ENCODE measurements around the gene UCN2. TPM values are rescaled to one million over a fixed set of nuclear protein-coding genes. Genes with fewer than 3 reads are reported as not detected.

Gene UCN2
- total RNA-seq, 1 experiment from 2014 or later, result 1.8 TPM

- intact Hi-C loops (cut with micrococcal nuclease; ENCODE audit: unreplicated experiment) (no loop called here), in situ Hi-C loops (cut with HindIII; ENCODE audit: low pct_unique_long_range_greater_than_20kb, low sequenced_read_pairs) (no loop called here)
- Histone ChIP-seq H3K4me1 (ENCODE audit: control insufficient read depth, insufficient read depth, low read length) (no peaks in the 10 kb centered on the region), H3K36me3 (ENCODE audit: control insufficient read depth, insufficient read depth, low read length) (no peaks in the 10 kb centered on the region), H3K27me3 (ENCODE audit: control insufficient read depth, insufficient read depth, low read length) (no peaks in the 10 kb centered on the region), H3K27ac (ENCODE audit: low read length) (no peak overlapping the region), H3K9me3 (ENCODE audit: control insufficient read depth, insufficient read depth, low read depth, low read length) (no peaks in the 10 kb centered on the region), H3K4me3 (ENCODE audit: low read depth in 2 of 2, low read length in 2 of 2) (no peak overlapping the region)
- no peak for ATAC-seq
- BruUV-seq (replicated peaks), result no TSS peak
- TF ChIP-seq, protein P1, sequence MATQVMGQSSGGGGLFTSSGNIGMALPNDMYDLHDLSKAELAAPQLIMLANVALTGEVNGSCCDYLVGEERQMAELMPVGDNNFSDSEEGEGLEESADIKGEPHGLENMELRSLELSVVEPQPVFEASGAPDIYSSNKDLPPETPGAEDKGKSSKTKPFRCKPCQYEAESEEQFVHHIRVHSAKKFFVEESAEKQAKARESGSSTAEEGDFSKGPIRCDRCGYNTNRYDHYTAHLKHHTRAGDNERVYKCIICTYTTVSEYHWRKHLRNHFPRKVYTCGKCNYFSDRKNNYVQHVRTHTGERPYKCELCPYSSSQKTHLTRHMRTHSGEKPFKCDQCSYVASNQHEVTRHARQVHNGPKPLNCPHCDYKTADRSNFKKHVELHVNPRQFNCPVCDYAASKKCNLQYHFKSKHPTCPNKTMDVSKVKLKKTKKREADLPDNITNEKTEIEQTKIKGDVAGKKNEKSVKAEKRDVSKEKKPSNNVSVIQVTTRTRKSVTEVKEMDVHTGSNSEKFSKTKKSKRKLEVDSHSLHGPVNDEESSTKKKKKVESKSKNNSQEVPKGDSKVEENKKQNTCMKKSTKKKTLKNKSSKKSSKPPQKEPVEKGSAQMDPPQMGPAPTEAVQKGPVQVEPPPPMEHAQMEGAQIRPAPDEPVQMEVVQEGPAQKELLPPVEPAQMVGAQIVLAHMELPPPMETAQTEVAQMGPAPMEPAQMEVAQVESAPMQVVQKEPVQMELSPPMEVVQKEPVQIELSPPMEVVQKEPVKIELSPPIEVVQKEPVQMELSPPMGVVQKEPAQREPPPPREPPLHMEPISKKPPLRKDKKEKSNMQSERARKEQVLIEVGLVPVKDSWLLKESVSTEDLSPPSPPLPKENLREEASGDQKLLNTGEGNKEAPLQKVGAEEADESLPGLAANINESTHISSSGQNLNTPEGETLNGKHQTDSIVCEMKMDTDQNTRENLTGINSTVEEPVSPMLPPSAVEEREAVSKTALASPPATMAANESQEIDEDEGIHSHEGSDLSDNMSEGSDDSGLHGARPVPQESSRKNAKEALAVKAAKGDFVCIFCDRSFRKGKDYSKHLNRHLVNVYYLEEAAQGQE (IDR thresholded peaks at IDR 0.05; ENCODE audit: insufficient read depth in 1 of 2, low read depth in 2 of 2, low read length in 1 of 2), result no peak
- TF ChIP-seq SIN3A (IDR thresholded peaks at IDR 0.05; ENCODE audit: borderline replicate concordance, insufficient read depth, low read depth, low read length) (no peak), CTCF (IDR thresholded peaks at IDR 0.05) (no peak)
- ChIA-PET CTCF (no interaction called here), POLR2A (no interaction called here)
- DNase-seq (ENCODE audit: low read depth, low spot score), result no peak
Measured at GRCh38 chr3:48588230-48588629, 24.6 kb upstream of the UCN2 start.

DNA sequence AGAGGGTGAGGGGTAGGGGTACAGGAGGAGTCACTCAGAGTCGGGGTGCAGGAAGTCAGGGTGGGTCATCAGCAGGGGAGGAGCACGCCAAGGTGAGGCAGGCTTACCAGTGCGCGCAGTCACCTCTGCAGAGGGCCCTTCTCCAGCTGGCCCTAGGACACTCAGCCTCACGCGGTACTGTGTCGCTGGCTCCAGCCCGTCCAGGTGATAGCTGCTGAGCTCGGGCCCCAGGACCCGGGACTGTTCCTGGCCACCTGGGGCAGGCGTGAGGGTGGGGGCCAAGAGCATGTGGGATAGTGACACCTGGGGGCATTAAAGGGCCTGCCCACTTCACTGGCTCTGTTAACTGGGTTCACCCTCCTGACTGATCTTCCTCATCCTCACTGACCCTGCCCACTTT is 24.1 kb upstream of the UCN2 start:
- H3K27me3 ChIP-seq (ENCODE audit: control insufficient read depth, insufficient read depth, low read length), result no peaks in the 10 kb centered on the region
- CTCF ChIA-PET, result no interaction called here
- H3K9me3 ChIP-seq (ENCODE audit: control insufficient read depth, insufficient read depth, low read depth, low read length), result no peaks in the 10 kb centered on the region
- no peak overlapping the region for H3K4me3 ChIP-seq (ENCODE audit: low read depth in 2 of 2, low read length in 2 of 2)
- intact Hi-C loops (cut with micrococcal nuclease; ENCODE audit: unreplicated experiment) (no loop called here), in situ Hi-C loops (cut with HindIII; ENCODE audit: low pct_unique_long_range_greater_than_20kb, low sequenced_read_pairs) (no loop called here)
- no peak for ATAC-seq
- H3K36me3 ChIP-seq (ENCODE audit: control insufficient read depth, insufficient read depth, low read length), result no peaks in the 10 kb centered on the region
- no peak overlapping the region for H3K27ac ChIP-seq (ENCODE audit: low read length)
- no TSS peak for BruUV-seq (replicated peaks)
- TF ChIP-seq, protein P1 (IDR thresholded peaks at IDR 0.05; ENCODE audit: insufficient read depth in 1 of 2, low read depth in 2 of 2, low read length in 1 of 2), result no peak
- no peak for TF ChIP-seq SIN3A (IDR thresholded peaks at IDR 0.05; ENCODE audit: borderline replicate concordance, insufficient read depth, low read depth, low read length)
- no peak for TF ChIP-seq TCF7L2 (IDR thresholded peaks at IDR 0.05; ENCODE audit: low read depth, low read length)
- TF ChIP-seq POLR2AphosphoS5 (IDR thresholded peaks at IDR 0.05; ENCODE audit: low read depth, low read length), result no peak
- TF ChIP-seq CTCF (IDR thresholded peaks at IDR 0.05), result no peak
- POLR2A ChIA-PET, result no interaction called here
- DNase-seq (ENCODE audit: low read depth, low spot score), result no peak
- H3K4me1 ChIP-seq (ENCODE audit: control insufficient read depth, insufficient read depth, low read length), result no peaks in the 10 kb centered on the region
